KMS-11 (cell line): Measurements from ENCODE around the gene NCAM1.

Source experiments
- H2AFZ ChIP-seq: fragments of 200-600 bp; sonication (generic); 2 replicates; pipeline ENCODE4 v1.6.1; 2016; ENCODE audit warnings: antibody characterized with exemption, mixed run types, low read depth
- H3K27ac ChIP-seq: fragments of 200-600 bp; sonication (generic); 2 replicates; pipeline ENCODE4 v1.6.1; 2016; ENCODE audit warnings: mild to moderate bottlenecking, mixed run types
- H3K27me3 ChIP-seq: fragments of 200-600 bp; sonication (generic); 2 replicates; pipeline ENCODE4 v1.6.1; 2017; ENCODE audit warnings: mild to moderate bottlenecking, low read depth, mixed run types, moderate library complexity; ENCODE audit not compliant: insufficient read depth
- H3K36me3 ChIP-seq: fragments of 200-600 bp; sonication (generic); 2 replicates; pipeline ENCODE4 v1.6.1; 2017; ENCODE audit warnings: mild to moderate bottlenecking, mixed run types; ENCODE audit not compliant: insufficient read depth
- H3K4me1 ChIP-seq: fragments of 200-600 bp; sonication (generic); 2 replicates; pipeline ENCODE4 v1.6.1; 2016; ENCODE audit warnings: mild to moderate bottlenecking, low read depth, mixed run types; ENCODE audit not compliant: poor library complexity, severe bottlenecking
- H3K4me2 ChIP-seq: fragments of 200-600 bp; sonication (generic); 2 replicates; pipeline ENCODE4 v1.7.0; 2016; ENCODE audit warnings: mild to moderate bottlenecking, mixed run types
- H3K4me3 ChIP-seq: fragments of 200-600 bp; sonication (generic); IDR thresholded peaks from 2 replicates; pipeline ENCODE4 v1.6.1; 2017; ENCODE audit warnings: low read depth, low read length, mixed read lengths; ENCODE audit not compliant: insufficient read depth
- H3K79me2 ChIP-seq: fragments of 200-600 bp; sonication (generic); 2 replicates; pipeline ENCODE4 v1.6.1; 2016; ENCODE audit warnings: low read depth, mixed run types; ENCODE audit not compliant: insufficient read depth
- H3K9ac ChIP-seq: fragments of 200-600 bp; sonication (generic); 2 replicates; pipeline ENCODE4 v1.6.1; 2016; ENCODE audit warnings: mild to moderate bottlenecking, mixed run types
- H4K20me1 ChIP-seq: fragments of 200-600 bp; sonication (generic); 2 replicates; pipeline ENCODE4 v1.6.1; 2016; ENCODE audit warnings: mild to moderate bottlenecking, mixed run types; ENCODE audit not compliant: insufficient read depth
- TF ChIP-seq, protein P1 (sequence below): fragments of 200-600 bp; sonication (generic); conservative IDR thresholded peaks from 2 replicates; pipeline ENCODE4 v1.6.1; 2017; ENCODE audit warnings: low read depth, mild to moderate bottlenecking, antibody characterized with exemption, low read length, moderate library complexity, mixed read lengths

Gene NCAM1

DNA sequence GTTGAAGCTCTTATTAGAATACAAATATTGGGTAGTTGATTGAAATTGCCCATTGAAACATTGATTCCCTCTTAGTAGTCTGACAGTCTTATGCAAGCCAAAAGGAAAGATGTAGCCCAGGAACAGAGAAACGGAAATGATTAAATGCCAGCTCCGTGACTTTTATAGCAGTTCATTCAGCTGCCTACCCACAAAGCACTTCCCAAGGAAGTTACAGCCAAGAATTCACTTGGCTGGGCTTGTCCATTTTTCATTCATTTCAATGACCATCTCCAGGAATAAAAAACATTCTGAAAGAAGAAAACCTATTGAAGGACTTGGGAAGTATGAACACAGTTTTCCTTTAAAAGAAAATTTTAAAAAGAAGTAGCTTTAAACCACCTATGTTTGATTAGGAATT lies 62.0 kb downstream of the NCAM1 start:
- H3K4me2 ChIP-seq = no peak overlapping the region

GRCh38 chr11:113023986-113024385 lies 62.8 kb downstream of the NCAM1 start:
- TF ChIP-seq, protein P1, sequence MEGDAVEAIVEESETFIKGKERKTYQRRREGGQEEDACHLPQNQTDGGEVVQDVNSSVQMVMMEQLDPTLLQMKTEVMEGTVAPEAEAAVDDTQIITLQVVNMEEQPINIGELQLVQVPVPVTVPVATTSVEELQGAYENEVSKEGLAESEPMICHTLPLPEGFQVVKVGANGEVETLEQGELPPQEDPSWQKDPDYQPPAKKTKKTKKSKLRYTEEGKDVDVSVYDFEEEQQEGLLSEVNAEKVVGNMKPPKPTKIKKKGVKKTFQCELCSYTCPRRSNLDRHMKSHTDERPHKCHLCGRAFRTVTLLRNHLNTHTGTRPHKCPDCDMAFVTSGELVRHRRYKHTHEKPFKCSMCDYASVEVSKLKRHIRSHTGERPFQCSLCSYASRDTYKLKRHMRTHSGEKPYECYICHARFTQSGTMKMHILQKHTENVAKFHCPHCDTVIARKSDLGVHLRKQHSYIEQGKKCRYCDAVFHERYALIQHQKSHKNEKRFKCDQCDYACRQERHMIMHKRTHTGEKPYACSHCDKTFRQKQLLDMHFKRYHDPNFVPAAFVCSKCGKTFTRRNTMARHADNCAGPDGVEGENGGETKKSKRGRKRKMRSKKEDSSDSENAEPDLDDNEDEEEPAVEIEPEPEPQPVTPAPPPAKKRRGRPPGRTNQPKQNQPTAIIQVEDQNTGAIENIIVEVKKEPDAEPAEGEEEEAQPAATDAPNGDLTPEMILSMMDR = no peak
- no peak overlapping the region for H3K4me2 ChIP-seq

More for the DNA sequence above, 62.0 kb downstream of the NCAM1 start:
- no peak overlapping the region for H2AFZ ChIP-seq
- H3K4me3 ChIP-seq = no peak overlapping the region
- no peaks in the 10 kb centered on the region for H4K20me1 ChIP-seq
- H3K36me3 ChIP-seq = no peaks in the 10 kb centered on the region
- H3K27me3 ChIP-seq = no peaks in the 10 kb centered on the region
- no peaks in the 10 kb centered on the region for H3K79me2 ChIP-seq
- H3K27ac ChIP-seq = no peak overlapping the region
- TF ChIP-seq, protein P1 = no peak
- H3K9ac ChIP-seq = no peak overlapping the region
- no peaks in the 10 kb centered on the region for H3K4me1 ChIP-seq

DNA sequence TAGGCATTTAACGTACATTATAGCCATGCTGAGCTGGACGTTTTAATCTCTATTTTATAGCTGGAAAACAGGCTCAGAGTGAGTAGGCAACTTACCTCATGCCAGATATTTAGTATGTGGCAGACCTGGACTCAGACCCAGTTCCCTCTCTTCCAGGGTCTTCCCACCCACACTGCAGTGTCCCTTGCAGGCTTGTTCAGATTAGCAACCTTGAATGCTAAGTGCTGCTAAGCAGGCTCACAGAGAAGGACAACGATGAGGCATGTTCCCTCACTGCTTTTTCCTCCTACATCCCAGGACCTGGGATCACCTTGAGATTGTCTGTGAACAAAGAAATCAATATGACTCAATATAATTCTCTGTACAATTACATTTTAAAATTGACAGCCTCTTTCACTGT lies 65.6 kb downstream of the NCAM1 start:
- Histone ChIP-seq H3K4me2 (no peak overlapping the region), H3K9ac (no peak overlapping the region), H3K4me3 (no peak overlapping the region), H4K20me1 (no peaks in the 10 kb centered on the region), H3K4me1 (no peaks in the 10 kb centered on the region), H3K79me2 (no peaks in the 10 kb centered on the region), H3K27ac (no peak overlapping the region), H3K27me3 (no peaks in the 10 kb centered on the region), H2AFZ (no peak overlapping the region), H3K36me3 (no peaks in the 10 kb centered on the region)
- TF ChIP-seq, protein P1 = no peak

More at GRCh38 chr11:113023986-113024385, 62.8 kb downstream of the NCAM1 start:
- no peaks in the 10 kb centered on the region for H3K79me2 ChIP-seq
- no peaks in the 10 kb centered on the region for H3K27me3 ChIP-seq
- H2AFZ ChIP-seq = no peak overlapping the region
- no peak overlapping the region for H3K4me3 ChIP-seq
- no peaks in the 10 kb centered on the region for H3K36me3 ChIP-seq
- H3K9ac ChIP-seq = no peak overlapping the region
- no peaks in the 10 kb centered on the region for H3K4me1 ChIP-seq
- no peak overlapping the region for H3K27ac ChIP-seq
- H4K20me1 ChIP-seq = no peaks in the 10 kb centered on the region

GRCh38 chr11:113034576-113034975 lies 73.4 kb downstream of the NCAM1 start:
- Histone ChIP-seq H3K9ac (no peak overlapping the region), H3K79me2 (no peaks in the 10 kb centered on the region), H3K27me3 (no peaks in the 10 kb centered on the region), H3K4me3 (no peak overlapping the region), H4K20me1 (no peaks in the 10 kb centered on the region), H3K36me3 (no peaks in the 10 kb centered on the region), H2AFZ (no peak overlapping the region), H3K4me1 (no peaks in the 10 kb centered on the region), H3K27ac (no peak overlapping the region), H3K4me2 (no peak overlapping the region)
- TF ChIP-seq, protein P1 = no peak

GRCh38 chr11:113035708-113036107 lies 74.5 kb downstream of the NCAM1 start:
- no peak overlapping the region for H3K9ac ChIP-seq
- H3K27me3 ChIP-seq = no peaks in the 10 kb centered on the region
- H3K27ac ChIP-seq = no peak overlapping the region
- H3K4me1 ChIP-seq = no peaks in the 10 kb centered on the region
- no peaks in the 10 kb centered on the region for H3K36me3 ChIP-seq
- no peaks in the 10 kb centered on the region for H3K79me2 ChIP-seq
- H2AFZ ChIP-seq = no peak overlapping the region
- no peak overlapping the region for H3K4me2 ChIP-seq
- no peak overlapping the region for H3K4me3 ChIP-seq
- no peaks in the 10 kb centered on the region for H4K20me1 ChIP-seq
- TF ChIP-seq, protein P1 = no peak
